ENCODE results near the gene IPO4.

IPO4 gene

GRCh38 chr14:24181371-24182077, 7.1 kb downstream of the IPO4 start:
- CTCF ChIA-PET: interaction anchor here (1.6 to 3.4 kb wide), 2 partner anchors 20 to 116 kb away, joined by 4 to 17 read pairs; partner anchors contain the start of gene IRF9
- DNase-seq: no peak
- H3K27ac ChIP-seq (ENCODE audit: insufficient read depth in 1 of 2, low read depth in 1 of 2, low read length in 2 of 2, poor library complexity in 1 of 2, severe bottlenecking in 2 of 2): no peak overlapping the region
- 95% methylated on average over 14 of the region's 19 CpGs for WGBS (ENCODE audit: insufficient coverage)
- POLR2A ChIA-PET: interaction anchor here (0.5 kb wide), 1 partner anchor 13 kb away, joined by 3 read pairs; no protein-coding TSS in a partner anchor
- peaks cover 14 to 100% (median 77%) of the 10 kb centered on the region in 4 experiments for H3K36me3 ChIP-seq (ENCODE audit: control insufficient read depth in 4 of 4, insufficient read depth in 4 of 4, low read length in 3 of 4)
- no peak overlapping the region for H3K4me3 ChIP-seq (ENCODE audit: control insufficient read depth in 1 of 7, extremely low read depth in 1 of 7, insufficient read depth in 4 of 7, low read depth in 2 of 7, low read length in 6 of 7)
- H3K9me3 ChIP-seq (ENCODE audit: control extremely low read depth in 1 of 5, control insufficient read depth in 4 of 5, insufficient read depth in 2 of 5, low read depth in 1 of 5, low read length in 4 of 5): no peaks in the 10 kb centered on the region
- no peaks in the 10 kb centered on the region for H3K4me1 ChIP-seq (ENCODE audit: control extremely low read depth in 1 of 4, control insufficient read depth in 4 of 4, insufficient read depth in 4 of 4, low read length in 3 of 4)
- H3K27me3 ChIP-seq (replicated peaks in 2 of 5; ENCODE audit: control insufficient read depth in 4 of 5, insufficient read depth in 5 of 5, low read length in 4 of 5): no peaks in the 10 kb centered on the region

- Histone ChIP-seq H3K36me3 (ENCODE audit: control insufficient read depth in 4 of 4, insufficient read depth in 4 of 4, low read length in 3 of 4) (peaks cover 7 to 97% (median 68%) of the 10 kb centered on the region in 4 experiments), H3K9me3 (ENCODE audit: control extremely low read depth in 1 of 5, control insufficient read depth in 4 of 5, insufficient read depth in 2 of 5, low read depth in 1 of 5, low read length in 4 of 5) (no peaks in the 10 kb centered on the region), H3K4me3 (ENCODE audit: control insufficient read depth in 1 of 7, extremely low read depth in 1 of 7, insufficient read depth in 4 of 7, low read depth in 2 of 7, low read length in 6 of 7) (no peak overlapping the region), H3K27ac (ENCODE audit: insufficient read depth in 1 of 2, low read depth in 1 of 2, low read length in 2 of 2, poor library complexity in 1 of 2, severe bottlenecking in 2 of 2) (no peak overlapping the region), H3K4me1 (ENCODE audit: control extremely low read depth in 1 of 4, control insufficient read depth in 4 of 4, insufficient read depth in 4 of 4, low read length in 3 of 4) (no peaks in the 10 kb centered on the region), H3K27me3 (replicated peaks in 2 of 5; ENCODE audit: control insufficient read depth in 4 of 5, insufficient read depth in 5 of 5, low read length in 4 of 5) (no peaks in the 10 kb centered on the region)
- DNase-seq: no peak
- ChIA-PET CTCF (interaction anchor here (1.2 to 3.4 kb wide), 5 partner anchors 8 to 117 kb away, joined by 3 to 17 read pairs (median 3); partner anchors contain the start of genes IPO4, IRF9 and PSME2), POLR2A (no interaction called here)
- WGBS (ENCODE audit: insufficient coverage): 94% methylated on average over 12 of the region's 18 CpGs
Observed at GRCh38 chr14:24179961-24180796, 8.4 kb downstream of the IPO4 start.

- no peak overlapping the region for H3K4me3 ChIP-seq (ENCODE audit: control insufficient read depth in 1 of 7, extremely low read depth in 1 of 7, insufficient read depth in 4 of 7, low read depth in 2 of 7, low read length in 6 of 7)
- WGBS (ENCODE audit: insufficient coverage): over 99% methylated on average over 8 of the region's 14 CpGs
- no peaks in the 10 kb centered on the region for H3K27me3 ChIP-seq (replicated peaks in 2 of 5; ENCODE audit: control insufficient read depth in 4 of 5, insufficient read depth in 5 of 5, low read length in 4 of 5)
- peaks cover 7 to 97% (median 65%) of the 10 kb centered on the region in 4 experiments for H3K36me3 ChIP-seq (ENCODE audit: control insufficient read depth in 4 of 4, insufficient read depth in 4 of 4, low read length in 3 of 4)
- no peaks in the 10 kb centered on the region for H3K4me1 ChIP-seq (ENCODE audit: control extremely low read depth in 1 of 4, control insufficient read depth in 4 of 4, insufficient read depth in 4 of 4, low read length in 3 of 4)
- H3K9me3 ChIP-seq (ENCODE audit: control extremely low read depth in 1 of 5, control insufficient read depth in 4 of 5, insufficient read depth in 2 of 5, low read depth in 1 of 5, low read length in 4 of 5): no peaks in the 10 kb centered on the region
- CTCF ChIA-PET: interaction anchor here (1.3 to 3.4 kb wide), 4 partner anchors 9 to 127 kb away, joined by 3 to 17 read pairs (median 4); partner anchors contain the start of genes IPO4, IRF9 and PSME2
- no peak for DNase-seq
- POLR2A ChIA-PET: interaction anchor here (0.5 kb wide), 1 partner anchor 60 kb away, joined by 3 read pairs; no protein-coding TSS in a partner anchor
- no peak overlapping the region for H3K27ac ChIP-seq (ENCODE audit: insufficient read depth in 1 of 2, low read depth in 1 of 2, low read length in 2 of 2, poor library complexity in 1 of 2, severe bottlenecking in 2 of 2)
Observed at GRCh38 chr14:24179294-24179960, 9.2 kb downstream of the IPO4 start.

- no peak for DNase-seq
- 95% methylated on average over 7 of the region's 12 CpGs for WGBS (ENCODE audit: insufficient coverage)
- no peak overlapping the region for H3K27ac ChIP-seq (ENCODE audit: insufficient read depth in 1 of 2, low read depth in 1 of 2, low read length in 2 of 2, poor library complexity in 1 of 2, severe bottlenecking in 2 of 2)
- H3K9me3 ChIP-seq (ENCODE audit: control extremely low read depth in 1 of 5, control insufficient read depth in 4 of 5, insufficient read depth in 2 of 5, low read depth in 1 of 5, low read length in 4 of 5): no peaks in the 10 kb centered on the region
- ChIA-PET CTCF (interaction anchor here (1.3 to 3.4 kb wide), 3 partner anchors 10 to 128 kb away, joined by 3 to 17 read pairs (median 4); partner anchors contain the start of genes IPO4 and IRF9), POLR2A (no interaction called here)
- H3K4me1 ChIP-seq (ENCODE audit: control extremely low read depth in 1 of 4, control insufficient read depth in 4 of 4, insufficient read depth in 4 of 4, low read length in 3 of 4): peaks cover 0 to under 1% (median 0%) of the 10 kb centered on the region in 4 experiments
- H3K4me3 ChIP-seq (ENCODE audit: control insufficient read depth in 1 of 7, extremely low read depth in 1 of 7, insufficient read depth in 4 of 7, low read depth in 2 of 7, low read length in 6 of 7): no peak overlapping the region
- H3K27me3 ChIP-seq (replicated peaks in 2 of 5; ENCODE audit: control insufficient read depth in 4 of 5, insufficient read depth in 5 of 5, low read length in 4 of 5): no peaks in the 10 kb centered on the region
- H3K36me3 ChIP-seq (ENCODE audit: control insufficient read depth in 4 of 4, insufficient read depth in 4 of 4, low read length in 3 of 4): peaks cover 5 to 90% (median 58%) of the 10 kb centered on the region in 4 experiments
Observed at GRCh38 chr14:24178399-24179178, 10.0 kb downstream of the IPO4 start.

- Histone ChIP-seq H3K27ac (ENCODE audit: insufficient read depth in 1 of 2, low read depth in 1 of 2, low read length in 2 of 2, poor library complexity in 1 of 2, severe bottlenecking in 2 of 2) (no peak overlapping the region), H3K27me3 (replicated peaks in 2 of 5; ENCODE audit: control insufficient read depth in 4 of 5, insufficient read depth in 5 of 5, low read length in 4 of 5) (no peaks in the 10 kb centered on the region), H3K4me1 (ENCODE audit: control extremely low read depth in 1 of 4, control insufficient read depth in 4 of 4, insufficient read depth in 4 of 4, low read length in 3 of 4) (peaks cover 0 to 7% (median 2%) of the 10 kb centered on the region in 4 experiments), H3K36me3 (ENCODE audit: control insufficient read depth in 4 of 4, insufficient read depth in 4 of 4, low read length in 3 of 4) (peaks cover 5 to 89% (median 53%) of the 10 kb centered on the region in 4 experiments), H3K9me3 (ENCODE audit: control extremely low read depth in 1 of 5, control insufficient read depth in 4 of 5, insufficient read depth in 2 of 5, low read depth in 1 of 5, low read length in 4 of 5) (no peaks in the 10 kb centered on the region), H3K4me3 (ENCODE audit: control insufficient read depth in 1 of 7, extremely low read depth in 1 of 7, insufficient read depth in 4 of 7, low read depth in 2 of 7, low read length in 6 of 7) (no peak overlapping the region)
- 98% methylated on average over 12 of the region's 14 CpGs for WGBS (ENCODE audit: insufficient coverage)
- ChIA-PET CTCF (interaction anchor here (0.7 to 1.3 kb wide), 2 partner anchors 17 to 129 kb away, joined by 3 to 4 read pairs; partner anchors contain the start of gene IRF9), POLR2A (interaction anchor here (0.6 kb wide), 1 partner anchor 25 kb away, joined by 3 read pairs; no protein-coding TSS in a partner anchor)
- no peak for DNase-seq
Observed at GRCh38 chr14:24177891-24178290, 10.7 kb downstream of the IPO4 start.
